GM21423 (cell line): ENCODE data around the gene RAF1.

Source experiments
- ATAC-seq: cut with Tn5 transposase; IDR thresholded peaks from one replicate; pipeline ENCODE4 v1.9.1; 2021; ENCODE audit warnings: mild to moderate bottlenecking, moderate library complexity; ENCODE audit not compliant: unreplicated experiment

RAF1 gene

DNA sequence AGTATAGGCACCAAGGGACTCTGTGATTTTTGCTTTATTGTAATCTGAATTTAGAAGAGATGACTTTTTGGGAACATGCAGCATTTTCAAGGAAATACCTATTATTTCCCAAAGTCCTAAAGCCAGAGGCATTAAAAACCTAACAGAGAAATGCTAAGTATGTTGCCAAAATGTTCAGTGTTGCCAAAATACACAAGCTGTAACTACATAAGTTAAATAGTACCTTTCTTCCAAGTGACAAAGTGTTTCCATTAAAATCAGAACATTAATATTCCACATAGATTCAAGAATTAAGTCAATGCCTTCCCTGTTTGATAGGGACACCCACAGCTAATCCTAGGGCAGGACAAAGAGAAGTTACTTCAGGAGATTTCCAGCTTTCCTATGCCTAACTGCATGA, 65.0 kb downstream of the RAF1 start:
- ATAC-seq: no peak

DNA sequence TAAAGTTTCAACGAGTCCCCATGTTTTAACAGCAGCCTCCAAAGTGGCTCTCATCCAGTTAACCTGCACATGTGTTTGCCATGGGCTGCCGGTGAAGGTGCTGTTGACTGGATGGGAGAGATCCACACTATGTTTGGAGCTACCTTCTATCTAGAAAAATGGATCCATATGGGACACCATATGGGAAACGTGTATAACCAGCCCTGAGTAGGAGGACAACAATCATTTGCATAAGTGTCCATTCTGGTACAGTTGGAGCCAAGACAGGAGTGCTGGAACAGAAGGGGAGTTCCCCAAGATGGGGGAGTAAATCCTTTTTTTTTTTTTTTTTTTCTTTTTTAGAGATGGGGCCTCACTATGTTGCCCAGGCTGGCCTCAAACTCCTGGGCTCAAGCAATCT, 70.4 kb downstream of the RAF1 start:
- no peak for ATAC-seq

DNA sequence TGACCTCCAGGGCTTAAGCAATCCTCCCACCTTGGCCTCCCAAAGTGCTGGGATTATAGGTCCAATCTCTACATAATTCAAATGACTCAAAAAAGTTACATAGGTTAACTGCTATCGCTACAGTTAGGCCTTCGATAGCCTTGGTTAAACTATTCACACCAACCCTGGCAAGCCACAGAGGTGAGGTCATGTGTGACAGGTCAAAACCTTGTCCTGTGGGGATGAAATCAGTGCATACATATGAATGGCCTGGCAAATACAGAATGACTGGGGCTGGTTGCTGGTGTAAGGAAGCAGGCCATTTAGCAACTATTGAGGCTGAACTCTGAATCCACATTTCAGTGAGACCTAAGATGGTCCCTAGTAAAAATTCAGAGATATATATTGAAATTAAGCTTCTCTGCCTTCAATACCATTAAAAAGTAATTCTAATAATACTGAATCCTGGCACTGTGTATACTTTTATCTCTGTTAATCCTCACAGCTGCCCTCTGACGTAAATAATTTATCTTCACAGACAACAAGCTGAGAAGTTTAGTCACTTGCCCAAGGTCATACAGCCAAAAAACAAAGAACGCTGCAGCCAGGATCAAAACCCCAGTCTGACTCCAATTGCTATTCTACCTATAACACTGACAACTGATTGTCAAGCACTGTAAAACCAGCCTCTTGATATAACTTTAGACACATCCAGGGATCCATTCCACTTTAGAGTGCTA, 71.8 kb downstream of the RAF1 start:
- ATAC-seq: no peak

DNA sequence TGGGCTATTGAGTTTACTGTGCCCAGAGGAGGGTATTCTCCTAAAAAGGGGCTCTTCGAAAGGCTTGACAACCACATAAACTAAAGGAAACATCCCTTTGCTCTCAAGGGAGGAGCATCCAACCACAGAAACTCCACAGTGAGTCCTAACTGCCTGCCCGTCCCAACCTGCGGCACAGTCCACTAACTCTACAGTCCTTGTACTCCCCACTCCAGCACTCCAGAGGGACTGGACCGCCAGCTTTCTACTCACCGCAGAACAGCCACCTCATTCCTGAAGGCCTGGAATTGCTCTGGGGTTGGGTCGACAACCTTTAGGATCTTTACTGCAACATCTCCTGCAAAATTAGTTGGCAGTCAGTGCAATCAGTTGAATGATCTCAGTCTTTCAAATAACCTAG, 72.5 kb downstream of the RAF1 start:
- ATAC-seq: no peak

DNA sequence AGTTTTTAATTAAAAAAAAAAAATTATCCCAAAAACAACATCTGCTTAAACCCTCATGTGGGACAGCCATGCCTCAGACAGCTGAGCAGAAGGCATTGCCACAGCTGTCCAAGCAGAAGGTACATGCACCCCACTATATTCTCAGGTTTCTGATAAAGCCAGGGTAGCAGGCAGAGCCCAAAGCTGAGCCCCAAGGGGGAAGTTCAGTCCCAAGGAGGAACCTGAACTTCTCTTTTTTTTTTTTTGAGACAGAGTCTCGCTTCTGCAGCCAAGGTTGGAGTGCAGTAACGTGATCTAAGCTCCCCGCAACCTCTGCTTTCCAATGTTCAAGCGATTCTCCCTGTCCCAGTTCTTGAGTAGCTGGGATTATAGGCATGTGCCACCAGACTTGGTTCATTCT, 73.8 kb downstream of the RAF1 start:
- no peak for ATAC-seq

DNA sequence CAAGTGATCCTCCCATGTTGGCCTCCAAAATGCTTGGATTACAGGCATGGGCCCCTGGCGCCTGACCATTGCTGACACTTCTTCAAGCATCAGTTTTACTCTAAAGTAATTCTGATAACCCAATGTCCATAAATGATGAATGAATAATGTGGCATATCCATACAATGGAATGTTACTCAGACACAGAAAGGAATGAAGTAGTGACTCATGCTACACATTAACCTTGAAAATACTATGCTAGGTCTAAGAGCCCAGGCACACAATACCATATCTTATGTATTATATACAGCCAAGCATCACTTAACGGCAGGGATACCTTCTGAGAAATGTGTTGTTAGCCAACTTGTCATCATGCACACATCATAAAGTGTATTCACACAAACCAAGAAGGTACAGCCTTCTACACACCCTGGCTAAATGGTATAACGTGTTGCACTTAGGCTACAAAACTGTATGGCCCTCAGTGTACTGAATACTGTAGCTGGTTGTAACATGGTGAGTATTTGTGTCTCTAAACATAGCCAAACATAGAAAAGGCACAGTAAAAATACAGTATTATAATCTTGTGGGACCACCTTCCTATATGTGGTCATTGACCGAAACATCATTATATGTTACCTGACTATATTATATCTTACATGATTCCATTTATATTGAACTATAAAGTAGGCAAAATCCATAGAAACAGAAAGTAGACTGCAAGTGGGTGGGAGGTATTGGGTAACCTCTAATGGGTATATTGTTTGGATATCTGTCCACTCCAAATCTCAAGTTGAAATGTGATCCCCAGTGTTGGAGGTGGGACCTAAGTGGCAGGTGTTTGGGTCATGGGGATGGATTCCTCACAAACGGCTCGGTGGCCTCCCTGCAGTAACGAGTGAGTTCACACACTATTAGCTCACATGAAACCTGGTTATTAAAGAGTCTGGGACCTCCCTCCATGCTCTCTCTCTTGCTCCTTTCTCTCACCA, 75.6 kb downstream of the RAF1 start:
- ATAC-seq: no peak

DNA sequence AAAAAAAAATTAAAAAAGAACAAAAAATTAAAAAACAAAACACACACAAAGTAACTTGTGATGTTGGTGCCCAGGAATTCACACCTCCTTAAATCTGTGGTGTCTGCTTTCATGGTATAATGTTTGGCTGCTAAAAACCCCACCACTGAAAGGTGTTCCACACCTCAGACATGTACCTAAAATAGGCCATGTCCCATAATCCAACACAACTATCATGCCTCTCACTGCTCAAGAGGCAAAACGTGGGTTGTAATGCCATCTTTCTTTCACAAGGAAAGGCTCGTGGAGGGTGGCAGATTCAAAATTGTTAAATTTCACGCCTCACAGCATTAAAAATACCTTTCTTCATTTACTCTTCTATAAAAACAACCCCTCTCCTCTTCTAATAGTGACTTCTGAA, 77.5 kb downstream of the RAF1 start:
- no peak for ATAC-seq

DNA sequence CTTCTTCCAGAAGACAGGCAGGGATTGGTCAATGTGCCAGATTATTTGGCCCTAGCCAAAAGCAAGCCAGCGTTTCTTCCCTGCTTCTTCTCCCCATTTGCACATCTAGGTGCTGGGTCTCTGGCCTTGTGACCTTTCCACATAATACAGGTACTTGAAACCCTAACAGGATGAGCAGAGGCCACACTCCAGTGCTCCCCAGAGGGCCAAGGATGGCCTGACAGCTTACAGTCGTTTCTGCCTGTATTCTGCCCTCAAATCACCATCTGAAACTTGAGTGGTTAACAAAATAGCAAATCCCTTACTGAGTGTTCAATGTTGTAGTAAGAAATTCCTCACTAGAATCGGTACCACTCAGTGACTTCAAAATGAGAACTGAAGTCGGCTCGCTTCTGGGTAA, 77.9 kb downstream of the RAF1 start:
- no peak for ATAC-seq

DNA sequence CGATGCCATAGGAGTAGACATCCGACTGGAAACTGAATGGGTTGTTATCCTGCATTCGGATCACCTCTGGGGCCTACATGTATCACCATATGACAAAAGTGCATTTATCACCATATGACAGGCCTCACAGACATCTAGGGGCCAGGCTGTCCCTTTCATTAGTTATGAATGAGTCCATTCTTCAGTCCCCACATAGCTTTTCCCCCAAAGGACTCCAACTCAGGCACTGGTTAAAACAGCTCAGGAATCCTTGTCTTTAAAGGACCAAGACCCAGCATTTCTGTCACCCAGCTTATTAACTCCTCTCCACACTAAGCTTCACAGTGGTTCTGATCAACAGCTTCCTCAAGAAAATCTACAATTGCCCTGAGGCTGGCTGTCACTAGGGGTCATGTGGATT, 78.7 kb downstream of the RAF1 start:
- no peak for ATAC-seq

DNA sequence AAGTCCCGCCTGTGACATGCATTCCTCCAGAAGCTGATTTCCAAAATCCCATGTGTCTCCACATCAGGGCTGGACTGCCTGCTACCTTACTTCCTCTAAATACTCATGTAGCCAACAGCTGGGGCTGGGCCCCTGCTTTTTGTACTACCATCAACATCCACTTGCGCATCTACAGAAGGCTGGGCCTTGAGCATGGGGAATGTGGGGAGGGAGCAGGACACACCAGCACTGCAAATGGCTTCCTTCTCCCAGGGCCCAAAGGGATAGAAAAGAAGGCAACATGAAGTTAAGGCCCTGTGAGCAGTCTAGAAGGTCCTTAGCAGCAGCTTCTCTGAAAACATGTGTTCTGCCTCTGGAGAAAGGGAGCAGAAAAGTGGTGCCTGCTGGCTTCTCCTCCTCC, 79.8 kb downstream of the RAF1 start:
- ATAC-seq: no peak

DNA sequence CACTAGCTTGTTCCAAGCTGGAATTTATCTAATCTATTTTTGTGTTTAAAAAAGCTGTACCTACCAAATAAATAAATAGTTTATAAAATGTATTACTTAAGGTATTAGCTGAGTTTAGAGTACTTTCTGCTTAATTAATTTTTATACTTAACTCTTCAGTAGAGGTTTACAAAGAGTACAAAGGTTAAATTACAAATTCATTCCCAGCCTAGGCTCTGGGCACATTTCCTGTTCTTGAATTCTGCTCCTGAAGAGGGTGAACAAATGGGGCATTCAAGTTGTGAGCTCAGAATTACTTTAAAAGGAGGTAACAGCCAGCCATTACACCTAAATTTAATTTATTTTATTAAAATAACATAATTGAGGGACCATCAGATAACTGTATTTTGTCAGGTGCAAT, 80.6 kb downstream of the RAF1 start:
- ATAC-seq: no peak

DNA sequence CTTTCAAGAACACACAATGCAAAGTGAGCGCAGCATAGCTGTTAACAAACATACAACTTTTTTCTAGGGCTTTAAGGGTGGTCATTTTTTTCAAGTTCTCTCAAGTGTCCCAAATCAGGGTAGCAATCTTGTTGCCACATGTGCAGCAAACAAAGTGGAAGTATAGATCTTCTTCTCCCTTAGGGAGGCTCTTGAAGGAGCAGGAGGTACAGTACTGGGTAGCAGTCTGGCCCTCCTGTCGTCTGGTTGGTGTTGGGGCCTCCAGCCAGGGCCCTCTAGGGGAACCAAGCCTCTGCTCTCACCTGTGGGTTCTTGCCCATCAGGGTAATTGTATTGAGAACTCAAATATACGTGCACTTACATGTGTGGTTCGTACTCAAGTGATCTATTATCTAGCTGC, 81.2 kb downstream of the RAF1 start:
- ATAC-seq: no peak

DNA sequence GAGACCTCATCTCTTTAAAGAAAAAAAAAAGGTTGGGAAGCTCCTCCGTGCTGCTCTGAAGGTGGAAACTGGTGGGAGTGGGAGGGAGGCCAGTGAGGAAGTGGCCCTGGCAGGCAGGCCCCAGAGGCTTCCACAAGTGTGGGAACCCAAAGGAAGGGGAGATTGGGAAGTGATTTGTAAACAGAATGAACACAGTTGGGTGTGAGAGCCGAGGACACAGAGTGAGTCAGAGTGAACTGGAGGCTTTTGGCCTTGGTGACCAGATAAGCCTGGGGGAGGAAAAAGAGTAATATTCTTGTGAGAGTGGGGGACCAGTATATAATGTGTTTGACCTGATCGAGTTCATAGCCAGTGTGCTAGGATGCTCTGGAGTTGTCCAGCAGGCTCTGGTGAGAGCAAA, 84.0 kb downstream of the RAF1 start:
- no peak for ATAC-seq

DNA sequence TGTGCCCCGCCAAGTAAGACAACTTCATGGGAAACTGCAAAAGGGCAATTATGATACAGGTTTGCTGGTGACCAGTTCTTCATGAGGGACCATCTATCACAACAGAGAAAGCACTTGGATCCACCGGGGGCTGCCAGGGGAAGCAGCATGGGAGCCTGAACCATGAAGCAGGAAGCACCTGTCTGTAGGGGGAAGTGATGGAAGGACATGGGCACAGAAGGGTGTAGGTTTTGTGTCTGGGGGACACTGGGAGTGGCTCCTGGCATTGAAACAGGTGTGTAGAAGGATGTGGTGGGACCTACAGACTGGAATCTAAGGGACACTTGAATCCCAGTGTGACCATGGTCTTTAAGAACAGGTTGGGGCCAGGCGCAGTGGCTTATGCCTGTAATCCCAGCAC, 84.5 kb downstream of the RAF1 start:
- no peak for ATAC-seq

DNA sequence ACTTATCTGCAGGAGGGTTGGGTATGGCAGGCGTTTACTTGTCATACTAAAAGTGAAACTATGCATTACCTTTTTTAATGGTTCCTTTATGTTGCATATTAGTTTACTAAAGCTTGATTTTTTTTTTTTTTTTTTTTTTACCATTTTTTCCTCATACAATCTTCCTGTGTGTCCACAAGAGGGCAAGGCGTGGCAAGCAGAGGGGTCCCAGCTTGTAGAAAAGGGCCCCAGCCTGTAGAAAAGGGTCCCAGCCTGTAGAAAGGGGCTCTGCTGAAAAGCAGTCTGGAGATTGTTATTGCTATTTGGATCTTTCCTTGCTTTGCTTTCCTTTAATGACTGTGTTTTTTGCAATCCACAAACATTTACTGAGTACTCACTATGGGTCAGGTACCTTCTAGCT, 85.2 kb downstream of the RAF1 start:
- ATAC-seq: no peak

DNA sequence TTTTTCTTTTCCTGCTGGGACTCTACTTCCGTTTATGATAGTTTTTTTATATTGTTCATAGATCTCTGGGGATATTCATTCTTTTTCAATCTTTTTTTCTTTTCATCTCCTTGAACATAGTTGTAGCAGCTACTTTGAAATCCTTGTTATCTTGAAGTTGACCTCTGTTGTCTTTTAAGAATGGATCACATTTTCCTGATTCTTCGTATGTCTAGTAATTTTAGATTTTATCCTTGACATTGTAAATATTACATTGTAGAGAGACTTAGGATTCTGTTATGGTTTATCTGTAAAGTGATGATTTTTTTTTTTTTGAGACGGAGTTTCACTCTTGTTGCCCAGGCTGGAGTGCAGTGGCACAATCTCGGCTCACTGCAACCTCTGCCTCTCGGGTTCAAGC, 86.5 kb downstream of the RAF1 start:
- ATAC-seq: no peak

DNA sequence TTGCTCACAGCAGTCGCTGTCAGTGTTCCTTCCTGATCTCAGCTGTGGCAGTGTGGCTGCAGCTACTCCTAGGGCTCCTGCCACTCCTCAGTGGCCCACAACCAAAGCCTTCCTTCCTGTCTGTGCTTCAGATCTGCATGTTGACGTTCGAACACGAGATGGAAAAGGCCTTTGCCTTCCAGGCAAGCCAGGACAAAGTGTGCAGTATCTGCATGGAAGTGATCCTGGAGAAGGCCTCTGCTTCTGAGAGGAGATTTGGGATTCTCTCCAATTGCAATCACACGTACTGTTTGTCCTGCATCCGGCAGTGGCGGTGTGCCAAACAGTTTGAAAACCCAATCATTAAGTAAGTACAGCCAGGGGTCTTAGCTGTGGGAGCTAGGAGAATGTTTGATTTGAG, 89.3 kb downstream of the RAF1 start:
- ATAC-seq: no peak

DNA sequence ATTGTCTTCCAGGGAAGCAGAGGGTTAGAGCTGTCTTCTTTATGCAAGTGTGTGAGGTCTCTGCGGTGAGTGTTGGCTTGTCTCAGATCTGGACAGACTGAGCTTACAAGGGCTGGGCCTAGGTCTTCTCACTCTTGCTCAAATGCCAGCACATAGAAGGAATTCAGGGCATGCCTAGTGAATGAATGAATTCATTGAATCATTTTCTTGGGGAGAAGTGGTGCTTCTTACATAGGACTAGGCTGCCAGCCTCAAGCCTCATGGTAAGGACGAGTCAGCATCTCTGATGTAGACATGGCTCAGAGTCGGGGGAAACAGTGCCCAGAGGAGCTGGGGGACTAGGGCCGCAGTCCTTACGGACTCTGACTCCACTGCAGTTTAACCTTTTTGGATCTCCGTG, 89.8 kb downstream of the RAF1 start:
- ATAC-seq: no peak

DNA sequence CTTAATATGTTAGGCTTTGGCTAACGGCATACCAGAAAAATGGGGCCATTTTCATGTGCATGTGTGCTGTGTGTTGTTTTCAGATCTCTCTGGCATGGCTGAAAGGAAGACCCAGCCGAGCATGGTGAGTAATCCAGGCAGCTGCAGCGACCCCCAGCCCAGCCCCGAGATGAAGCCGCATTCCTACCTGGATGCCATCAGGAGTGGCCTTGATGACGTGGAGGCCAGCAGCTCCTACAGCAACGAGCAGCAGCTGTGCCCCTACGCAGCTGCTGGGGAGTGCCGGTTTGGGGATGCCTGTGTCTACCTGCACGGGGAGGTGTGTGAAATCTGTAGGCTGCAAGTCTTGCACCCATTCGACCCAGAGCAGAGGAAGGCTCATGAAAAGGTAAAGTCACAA, 91.9 kb downstream of the RAF1 start:
- ATAC-seq: no peak

DNA sequence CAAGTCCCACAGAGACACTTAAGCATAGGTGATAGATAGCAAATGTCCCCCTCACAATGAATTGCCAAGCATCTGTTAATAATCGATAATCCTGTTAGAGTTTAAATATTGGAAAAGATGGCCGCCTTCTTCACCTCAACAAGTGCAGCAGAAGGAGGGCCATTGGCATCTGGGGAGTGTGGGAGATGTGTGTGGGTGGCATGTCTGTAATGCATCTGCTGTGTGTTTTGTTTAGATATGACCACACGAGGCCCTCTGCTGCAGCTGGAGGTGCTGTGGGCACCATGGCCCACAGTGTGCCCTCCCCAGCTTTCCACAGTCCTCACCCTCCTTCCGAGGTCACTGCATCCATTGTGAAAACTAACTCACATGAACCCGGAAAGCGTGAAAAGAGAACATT, 94.1 kb downstream of the RAF1 start:
- ATAC-seq: no peak

DNA sequence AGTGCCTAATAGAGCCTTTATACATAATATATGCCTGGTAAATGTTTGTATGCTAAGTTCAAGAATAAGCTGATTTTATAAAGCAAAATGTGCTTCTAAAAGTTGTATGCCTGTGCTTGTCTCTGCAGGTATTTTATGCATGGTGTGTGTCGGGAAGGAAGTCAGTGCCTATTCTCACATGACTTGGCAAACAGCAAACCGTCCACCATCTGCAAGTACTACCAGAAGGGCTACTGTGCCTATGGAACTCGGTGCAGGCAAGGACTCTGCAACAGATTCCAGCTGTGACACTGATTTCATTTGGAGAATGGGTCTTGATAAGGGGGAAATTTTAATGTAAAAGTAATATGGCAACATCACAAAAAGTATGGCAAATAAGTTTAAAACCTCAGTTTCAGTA, 95.2 kb downstream of the RAF1 start:
- ATAC-seq: no peak

DNA sequence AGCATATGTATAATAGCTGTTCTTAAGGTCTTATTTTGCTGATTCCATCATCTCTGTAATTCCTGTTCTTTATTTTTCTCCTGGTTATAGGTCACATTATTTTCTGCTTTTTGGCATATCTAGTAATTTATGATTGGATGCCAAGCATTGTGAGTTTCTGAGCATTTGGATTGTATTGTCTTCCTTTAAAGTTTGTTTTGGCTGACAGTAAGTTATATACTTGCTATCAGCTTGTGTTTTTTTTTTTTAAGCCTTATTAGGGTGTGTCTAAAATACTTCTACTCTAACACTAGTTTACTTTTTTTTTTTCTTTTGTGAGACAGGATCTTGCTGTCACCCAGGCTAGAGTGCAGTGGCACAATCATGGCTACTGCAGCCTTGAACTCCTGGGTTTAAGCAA, 96.9 kb downstream of the RAF1 start:
- no peak for ATAC-seq
